Tibial nerve (tissue), 4 donors: ENCODE data around the gene PLA1A. TPM values are rescaled to one million over a fixed set of nuclear protein-coding genes. Genes with fewer than 3 reads are reported as not detected.

Source experiments
- DNase-seq, 2 donors: peaks; one replicate each; pipeline ENCODE4 v3.0.0-alpha.2; 2019; ENCODE audit warnings: low spot score in 2 of 2
- H3K27ac ChIP-seq, 4 donors: fragments of 200-600 bp; sonication (generic) in 3 of 4; one replicate each; pipeline ENCODE4 v1.5.1; 2017 to 2019; ENCODE audit warnings: mild to moderate bottlenecking in 1 of 4
- H3K27me3 ChIP-seq, 2 donors: fragments of 200-600 bp; sonication (generic) in 1 of 2; one replicate each; pipeline versions ENCODE4 v1.5.1 to v1.6.0; 2017 to 2019
- H3K36me3 ChIP-seq, 3 donors: fragments of 200-600 bp; sonication (generic); one replicate each; pipeline ENCODE4 v1.5.1; 2018 to 2019
- H3K4me1 ChIP-seq, 4 donors: fragments of 200-600 bp; sonication (generic) in 3 of 4; one replicate each; pipeline ENCODE4 v1.5.1; 2017 to 2019
- H3K4me3 ChIP-seq, 4 donors: fragments of 200-600 bp; sonication (generic) in 3 of 4; one replicate each; pipeline ENCODE4 v1.5.1; 2017 to 2019; ENCODE audit warnings: mild to moderate bottlenecking in 1 of 4, moderate library complexity in 1 of 4
- H3K9me3 ChIP-seq, 4 donors: fragments of 200-600 bp; sonication (generic) in 3 of 4; one replicate each; pipeline ENCODE4 v1.5.1; 2017 to 2019
- CTCF ChIP-seq, 5 experiments: fragments of 200-600 bp in 3 of 5; fragments of 450-650 bp in 2 of 5; sonication (generic) in 3 of 5; IDR thresholded peaks; one replicate each; pipeline ENCODE4 v1.5.1; 2016 to 2019; ENCODE audit warnings: antibody characterized with exemption in 5 of 5, mild to moderate bottlenecking in 3 of 5, moderate library complexity in 2 of 5
- EP300 ChIP-seq, 2 donors: sonication (generic); formaldehyde crosslinking; IDR thresholded peaks; one replicate each; pipeline ENCODE4 v1.6.1; 2017; ENCODE audit warnings: antibody characterized with exemption in 2 of 2, mild to moderate bottlenecking in 1 of 2
- POLR2A ChIP-seq, 2 donors: fragments of 450-650 bp; IDR thresholded peaks; one replicate each; pipeline ENCODE4 v1.6.1; 2017; ENCODE audit warnings: antibody characterized with exemption in 2 of 2, mild to moderate bottlenecking in 2 of 2, moderate library complexity in 2 of 2
- WGBS, 2 donors: methylation state at CpG; one replicate each; pipeline ENCODE4 v1.1.5; 2018; 5-methylcytosine and 5-hydroxymethylcytosine counted together
- total RNA-seq, 4 donors: library from RNA; depleted of rRNA; stranded (reverse); fragments of >200 nt; gene quantifications; one replicate each; pipeline ENCODE4 v1.1.0, GENCODE V29; 2016

PLA1A gene
- total RNA-seq, 4 donors from 2014 or later: 2.5 to 12.0 (median 3.9) TPM; not detected in 1

GRCh38 chr3:119647171-119647570 is 49.5 kb downstream of the PLA1A start:
- H3K9me3 ChIP-seq: no peaks in the 10 kb centered on the region
- DNase-seq: no peak
- no peaks in the 10 kb centered on the region for H3K4me1 ChIP-seq
- peaks cover 0 to 35% (median 0%) of the 10 kb centered on the region in 3 donors for H3K36me3 ChIP-seq
- H3K27me3 ChIP-seq: no peaks in the 10 kb centered on the region
- WGBS, 2 donors: 85 to 94% methylated on average over 2 of the region's 2 CpGs
- TF ChIP-seq CTCF (IDR thresholded peaks at IDR 0.05) (no peak), EP300 (IDR thresholded peaks at IDR 0.05) (peak; percentile 35 to 50), POLR2A (IDR thresholded peaks at IDR 0.05) (no peak)
- peak overlapping the region in 2 of 4 donors; percentile 43 to 67 for H3K27ac ChIP-seq
- H3K4me3 ChIP-seq: no peak overlapping the region

- DNase-seq: no peak
- TF ChIP-seq EP300 (IDR thresholded peaks at IDR 0.05) (no peak), CTCF (IDR thresholded peaks at IDR 0.05) (no peak), POLR2A (IDR thresholded peaks at IDR 0.05) (no peak)
- 77 to 84% methylated on average over 12 of the region's 12 CpGs for WGBS, 2 donors
- Histone ChIP-seq H3K27me3 (no peaks in the 10 kb centered on the region), H3K9me3 (no peaks in the 10 kb centered on the region), H3K4me1 (no peaks in the 10 kb centered on the region), H3K4me3 (no peak overlapping the region), H3K36me3 (peaks cover 0 to 28% (median 0%) of the 10 kb centered on the region in 3 donors), H3K27ac (peak overlapping the region in 2 of 4 donors; percentile 43 to 67)
These were observed 50.3 kb downstream of the PLA1A start for GRCh38 chr3:119647843-119648575.

DNA sequence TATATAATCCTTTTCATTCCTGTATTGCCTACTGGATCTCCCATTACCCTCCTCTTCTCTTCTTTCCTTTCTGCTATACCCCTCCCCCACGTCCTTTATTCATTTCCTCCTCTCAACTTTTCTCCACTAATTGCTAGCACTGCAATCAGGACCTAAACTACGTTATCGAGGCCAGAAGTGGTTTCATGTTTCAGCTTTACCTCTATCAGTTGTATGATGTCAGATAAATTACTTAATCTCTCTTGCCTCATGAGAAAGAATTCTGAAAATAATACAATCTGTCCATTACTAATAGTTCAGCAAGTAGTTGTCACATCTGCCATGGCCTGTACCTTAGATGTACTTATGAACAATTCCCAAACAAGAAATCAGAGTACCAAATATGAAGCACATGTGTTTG is 52.1 kb downstream of the PLA1A start:
- Histone ChIP-seq H3K27me3 (no peaks in the 10 kb centered on the region), H3K27ac (peak overlapping the region in 2 of 4 donors; percentile 3 to 32), H3K9me3 (no peaks in the 10 kb centered on the region), H3K36me3 (peaks cover 0 to 26% (median 0%) of the 10 kb centered on the region in 3 donors), H3K4me1 (no peaks in the 10 kb centered on the region), H3K4me3 (no peak overlapping the region)
- DNase-seq: no peak
- 44 to 48% methylated on average over 3 of the region's 3 CpGs for WGBS, 2 donors
- no peak for TF ChIP-seq EP300 (IDR thresholded peaks at IDR 0.05)
- no peak for TF ChIP-seq CTCF (IDR thresholded peaks at IDR 0.05)
- no peak for TF ChIP-seq POLR2A (IDR thresholded peaks at IDR 0.05)

DNA sequence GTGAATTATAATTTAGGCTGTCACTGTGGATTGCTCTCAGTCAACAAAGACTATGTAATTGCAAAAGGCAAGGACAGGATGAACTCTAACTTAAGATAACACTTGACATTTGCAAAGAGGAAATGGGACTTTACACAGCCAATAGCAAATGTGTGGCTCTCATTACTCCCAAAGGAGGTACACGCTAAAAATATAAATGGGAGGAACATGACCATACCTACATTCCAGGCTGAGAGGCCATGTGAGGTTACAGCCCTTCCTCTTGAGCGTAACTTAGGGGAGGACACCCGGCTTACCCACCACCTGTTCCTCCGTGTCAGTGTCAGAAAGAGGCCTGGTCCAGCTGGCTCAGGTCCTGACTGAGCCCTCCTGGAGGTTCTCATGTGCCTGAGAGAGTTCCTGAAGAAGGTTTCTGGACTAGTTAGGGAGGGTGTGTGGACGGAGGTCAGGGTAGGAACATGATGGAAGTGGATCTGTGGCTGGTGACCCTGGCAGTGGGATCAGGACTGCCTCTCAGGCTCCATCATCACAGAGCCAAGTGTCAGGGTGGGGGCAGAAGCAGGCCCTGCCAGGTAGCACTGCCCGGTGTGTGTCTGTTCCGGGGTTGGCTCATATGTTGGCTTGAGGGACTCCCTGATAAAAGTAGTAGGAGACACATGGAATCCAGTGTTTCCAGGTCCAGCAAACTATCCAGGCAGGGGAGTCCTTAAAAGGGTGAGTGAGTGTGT is 54.8 kb downstream of the PLA1A start:
- no peaks in the 10 kb centered on the region for H3K4me1 ChIP-seq
- WGBS, 2 donors: 74 to 81% methylated on average over 7 of the region's 7 CpGs

More for the DNA sequence above, 54.8 kb downstream of the PLA1A start:
- H3K9me3 ChIP-seq: no peaks in the 10 kb centered on the region
- H3K27ac ChIP-seq: no peak overlapping the region
- peaks cover 0 to 13% (median 4%) of the 10 kb centered on the region in 3 donors for H3K36me3 ChIP-seq
- TF ChIP-seq EP300 (IDR thresholded peaks at IDR 0.05) (peak in 1 of 2 donors; percentile 29), CTCF (IDR thresholded peaks at IDR 0.05) (no peak), POLR2A (IDR thresholded peaks at IDR 0.05) (no peak)
- no peaks in the 10 kb centered on the region for H3K27me3 ChIP-seq
- DNase-seq: no peak
- no peak overlapping the region for H3K4me3 ChIP-seq
